ENCODE measurements around the gene ADAMTS14.

GRCh38 chr10:70622981-70623844 lies 49.1 kb upstream of the ADAMTS14 start:
- no peak for TF ChIP-seq CTCF (IDR thresholded peaks at IDR 0.05)
- no peak for TF ChIP-seq POLR2A (IDR thresholded peaks at IDR 0.05)
